Mesodermal cell (in vitro differentiated cells): ENCODE data around the gene TMED5. TPM values are rescaled to one million over a fixed set of nuclear protein-coding genes. Genes with fewer than 3 reads are reported as not detected.
"Not testable (repeated sequence)": the region's sequence is repeated elsewhere in the genome, so short reads cannot be mapped to it uniquely, and the experiment has no call there.

Source experiments
- H3K27ac ChIP-seq: 2 replicates; pipeline ENCODE4 v1.7.0; 2013; ENCODE audit warnings: mild to moderate bottlenecking, low read depth, low read length, moderate library complexity; ENCODE audit not compliant: severe bottlenecking
- H3K36me3 ChIP-seq: 2 replicates; pipeline ENCODE4 v1.7.1; 2013; ENCODE audit warnings: mild to moderate bottlenecking, low read length, moderate library complexity; ENCODE audit not compliant: control insufficient read depth, insufficient read depth
- H3K4me1 ChIP-seq: one replicate; pipeline ENCODE4 v1.7.1; 2013; ENCODE audit warnings: mild to moderate bottlenecking, low read length; ENCODE audit not compliant: insufficient read depth, control insufficient read depth, poor library complexity, severe bottlenecking
- H3K4me3 ChIP-seq: 2 replicates; pipeline ENCODE4 v1.7.0; 2013; ENCODE audit warnings: low read length, control low read depth, mild to moderate bottlenecking; ENCODE audit not compliant: insufficient read depth, poor library complexity, severe bottlenecking; ENCODE audit errors: extremely low read depth
- H3K9me3 ChIP-seq: 2 replicates; pipeline ENCODE4 v1.7.1; 2013; ENCODE audit warnings: mild to moderate bottlenecking, low read length, moderate library complexity; ENCODE audit not compliant: control insufficient read depth
- WGBS, 2 experiments: methylation state at CpG; one replicate each; pipeline ENCODE4 v1.1.5; 2013; ENCODE audit warnings: missing lambda C conversion rate in 2 of 2; ENCODE audit not compliant: insufficient coverage in 2 of 2; 5-methylcytosine and 5-hydroxymethylcytosine counted together
- polyA plus RNA-seq, 2 experiments: library from polyadenylated mRNA; stranded (reverse); fragments of 50-300 nt; gene quantifications; one replicate each; pipeline ENCODE4 v1.2.3, GENCODE V29; 2013

The TMED5 gene
- 45.1 TPM for polyA plus RNA-seq (2013, experiment 1 of 2)
- polyA plus RNA-seq (2013, experiment 2 of 2), result 50.2 TPM

GRCh38 chr1:93179886-93180722, at the start of gene TMED5:
TMED5 (minus strand) TSS chr1:93180413; CDS start chr1:93180242, 171 bp downstream.
- H3K4me3 ChIP-seq, result peak within 1 kb of the TSS; percentile 79
- peaks cover 12% of the 10 kb centered on the region for H3K36me3 ChIP-seq
- H3K4me1 ChIP-seq, result no peaks in the 10 kb centered on the region
- 0% methylated on average over 53 to 57 of the region's 78 CpGs for WGBS, 2 experiments
- no peaks in the 10 kb centered on the region for H3K9me3 ChIP-seq
- peak within 1 kb of the TSS; percentile 92 for H3K27ac ChIP-seq

GRCh38 chr1:93223023-93223675, 42.9 kb upstream of the TMED5 start:
- no peak overlapping the region for H3K27ac ChIP-seq
- H3K4me3 ChIP-seq, result no peak overlapping the region
- no CpG with 5 or more reads among the region's 2 CpGs for WGBS, 2 experiments
- no peaks in the 10 kb centered on the region for H3K4me1 ChIP-seq
- H3K9me3 ChIP-seq, result no peaks in the 10 kb centered on the region
- peaks cover 36% of the 10 kb centered on the region for H3K36me3 ChIP-seq

GRCh38 chr1:93221913-93222312, 41.7 kb upstream of the TMED5 start:
- 100% methylated on average over 1 of the region's 3 CpGs; no CpG with 5 or more reads in 1 of the 2 experiments for WGBS, 2 experiments

GRCh38 chr1:93220716-93221115, 40.5 kb upstream of the TMED5 start:
- WGBS, 2 experiments, result 100% methylated on average over 1 of the region's 5 CpGs; no CpG with 5 or more reads in 1 of the 2 experiments
- H3K36me3 ChIP-seq, result peaks cover 33% of the 10 kb centered on the region
- not testable (repeated sequence) for H3K27ac ChIP-seq, H3K4me1 ChIP-seq, H3K4me3 ChIP-seq, H3K9me3 ChIP-seq

More at GRCh38 chr1:93221913-93222312, 41.7 kb upstream of the TMED5 start:
- H3K4me1 ChIP-seq, result no peaks in the 10 kb centered on the region
- H3K9me3 ChIP-seq, result no peaks in the 10 kb centered on the region
- H3K27ac ChIP-seq, result no peak overlapping the region
- H3K4me3 ChIP-seq, result no peak overlapping the region
- peaks cover 31% of the 10 kb centered on the region for H3K36me3 ChIP-seq

- Histone ChIP-seq H3K4me3 (no peak overlapping the region), H3K9me3 (no peaks in the 10 kb centered on the region), H3K4me1 (no peaks in the 10 kb centered on the region), H3K36me3 (peaks cover 36% of the 10 kb centered on the region), H3K27ac (no peak overlapping the region)
- WGBS, 2 experiments, result 98 to 99% methylated on average over 6 of the region's 6 CpGs
Observed at GRCh38 chr1:93219443-93219842, 39.2 kb upstream of the TMED5 start.

- WGBS, 2 experiments, result 83 to 100% methylated on average over 1 to 2 of the region's 2 CpGs
Observed at GRCh38 chr1:93215322-93215721, 35.1 kb upstream of the TMED5 start.

GRCh38 chr1:93207211-93207610, 27.0 kb upstream of the TMED5 start:
- Histone ChIP-seq H3K4me3 (no peak overlapping the region), H3K36me3 (peaks cover 54% of the 10 kb centered on the region)
- 93 to 98% methylated on average over 4 to 5 of the region's 5 CpGs for WGBS, 2 experiments

More at GRCh38 chr1:93215322-93215721, 35.1 kb upstream of the TMED5 start:
- Histone ChIP-seq H3K9me3 (no peaks in the 10 kb centered on the region), H3K4me1 (no peaks in the 10 kb centered on the region), H3K36me3 (peaks cover 42% of the 10 kb centered on the region), H3K27ac (no peak overlapping the region), H3K4me3 (no peak overlapping the region)

GRCh38 chr1:93206567-93206954, 26.3 kb upstream of the TMED5 start:
- Histone ChIP-seq H3K27ac (no peak overlapping the region), H3K4me3 (no peak overlapping the region), H3K9me3 (no peaks in the 10 kb centered on the region), H3K36me3 (peaks cover 55% of the 10 kb centered on the region), H3K4me1 (no peaks in the 10 kb centered on the region)

More at GRCh38 chr1:93207211-93207610, 27.0 kb upstream of the TMED5 start:
- no peak overlapping the region for H3K27ac ChIP-seq
- H3K4me1 ChIP-seq, result no peaks in the 10 kb centered on the region
- no peaks in the 10 kb centered on the region for H3K9me3 ChIP-seq

- Histone ChIP-seq H3K9me3 (no peaks in the 10 kb centered on the region), H3K27ac (no peak overlapping the region), H3K36me3 (peaks cover 55% of the 10 kb centered on the region), H3K4me1 (no peaks in the 10 kb centered on the region), H3K4me3 (no peak overlapping the region)
- 83 to 100% methylated on average over 1 to 2 of the region's 6 CpGs for WGBS, 2 experiments
Observed at GRCh38 chr1:93205892-93206566, 25.8 kb upstream of the TMED5 start.

- Histone ChIP-seq H3K36me3 (peaks cover 49% of the 10 kb centered on the region), H3K4me1 (no peaks in the 10 kb centered on the region), H3K9me3 (no peaks in the 10 kb centered on the region), H3K27ac (no peak overlapping the region), H3K4me3 (no peak overlapping the region)
- WGBS, 2 experiments, result 95 to 97% methylated on average over 2 to 3 of the region's 4 CpGs
Observed at GRCh38 chr1:93200714-93201113, 20.5 kb upstream of the TMED5 start.
